H1 (cell line): ENCODE results near the gene SLC37A3. TPM values are rescaled to one million over a fixed set of nuclear protein-coding genes. Genes with fewer than 3 reads are reported as not detected.

Source experiments
- polyA plus RNA-seq, 7 experiments: library from polyadenylated mRNA; depleted of rRNA in 3 of 7; stranded (reverse) in 5 of 7; unstranded in 2 of 7; fragments of >200 nt in 5 of 7; fragments of 200-250 nt in 2 of 7; gene quantifications; 1 replicate in 5 of 7; 2 replicates in 1 of 7; 4 replicates in 1 of 7; pipeline versions ENCODE4 v1.2.1 to v1.2.3, GENCODE V29; 2011 to 2013; ENCODE audit warnings: missing spikeins in 2 of 7, mixed read lengths in 2 of 7
- total RNA-seq: library from RNA; stranded (reverse); fragmentation: NEBNext Ultra II Directional; extraction: Animal tissue kit (Norgen Biotek cat#: 25700); gene quantifications from 2 replicates; pipeline ENCODE4 v1.2.1, GENCODE V29; 2021
- TF ChIP-seq, protein P1 (sequence below): IDR thresholded peaks from 2 replicates; pipeline ENCODE4 v1.6.1; 2011; ENCODE audit warnings: low read length, improper control_type of control experiment

The SLC37A3 gene
- total and polyA plus RNA-seq, 2 of the 8 experiments (the other 6 are each of a cell fraction or from before 2014, with no cell fraction given) = 58.2 to 71.0 TPM

DNA sequence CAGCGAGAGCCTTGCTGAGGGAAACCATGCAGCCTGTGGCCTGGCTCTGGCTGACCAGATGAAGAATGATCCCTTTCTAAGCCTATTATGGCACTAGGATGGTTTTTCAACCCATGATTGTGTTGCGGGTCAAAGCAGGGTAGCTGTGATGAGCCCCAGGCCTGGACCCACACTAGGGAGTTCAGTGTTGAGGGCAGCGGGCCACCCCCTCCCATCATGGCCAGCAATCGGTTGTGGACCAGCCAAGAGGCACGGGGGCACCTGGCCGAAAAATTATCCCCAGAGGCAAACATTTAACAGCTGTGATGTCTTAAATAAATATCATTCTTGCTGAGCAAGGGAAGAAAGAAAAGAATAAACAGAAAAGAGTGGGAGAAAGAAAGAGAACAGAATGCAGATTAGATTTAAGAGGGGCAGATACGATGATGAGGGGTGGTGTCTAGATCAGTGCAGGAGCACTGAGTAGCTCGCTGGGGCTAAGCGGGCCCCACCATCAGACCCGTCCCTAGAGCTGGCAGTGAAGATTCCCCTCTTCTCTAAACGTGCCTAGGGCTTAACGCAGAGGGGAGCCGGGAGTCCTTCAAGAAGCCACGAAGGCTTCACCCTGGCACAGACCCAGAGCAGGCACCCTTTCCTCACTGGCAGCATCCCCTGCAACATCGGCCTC is 82.7 kb downstream of the SLC37A3 start (continued):
- TF ChIP-seq, protein P1, sequence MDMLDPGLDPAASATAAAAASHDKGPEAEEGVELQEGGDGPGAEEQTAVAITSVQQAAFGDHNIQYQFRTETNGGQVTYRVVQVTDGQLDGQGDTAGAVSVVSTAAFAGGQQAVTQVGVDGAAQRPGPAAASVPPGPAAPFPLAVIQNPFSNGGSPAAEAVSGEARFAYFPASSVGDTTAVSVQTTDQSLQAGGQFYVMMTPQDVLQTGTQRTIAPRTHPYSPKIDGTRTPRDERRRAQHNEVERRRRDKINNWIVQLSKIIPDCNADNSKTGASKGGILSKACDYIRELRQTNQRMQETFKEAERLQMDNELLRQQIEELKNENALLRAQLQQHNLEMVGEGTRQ = no peak
